Left renal pelvis (tissue), 4 donors: ENCODE results near the gene TNFRSF9. TPM values are rescaled to one million over a fixed set of nuclear protein-coding genes. Genes with fewer than 3 reads are reported as not detected.
"Not testable (repeated sequence)": the region's sequence is repeated elsewhere in the genome, so short reads cannot be mapped to it uniquely, and the experiment has no call there.

Experiments used
- DNase-seq, 4 donors: peaks; one replicate each; pipeline ENCODE4 v3.0.0-alpha.2; 2013; ENCODE audit warnings: low read depth in 4 of 4, low spot score in 3 of 4
- polyA plus RNA-seq, 4 donors: library from polyadenylated mRNA; unstranded; fragments of 120-200 nt; gene quantifications; one replicate each; pipeline ENCODE4 v1.2.1, GENCODE V29; 2013; ENCODE audit not compliant: insufficient read length in 4 of 4

The TNFRSF9 gene
- polyA plus RNA-seq, 4 donors = 0.07 to 0.17 (median 0.11) TPM

GRCh38 chr1:7922301-7922700 lies 18.3 kb downstream of the TNFRSF9 start:
- no peak for DNase-seq

- no peak for DNase-seq
Observed at GRCh38 chr1:7921796-7922195, 18.8 kb downstream of the TNFRSF9 start.

- no peak for DNase-seq
Observed at GRCh38 chr1:7919880-7920279, 20.8 kb downstream of the TNFRSF9 start.

- not testable (repeated sequence) for DNase-seq
Observed at GRCh38 chr1:7917971-7918370, 22.7 kb downstream of the TNFRSF9 start.

- no peak for DNase-seq
Observed at GRCh38 chr1:7916501-7916830, 24.2 kb downstream of the TNFRSF9 start.

GRCh38 chr1:7915826-7916500 lies 24.7 kb downstream of the TNFRSF9 start:
- no peak for DNase-seq

- DNase-seq = no peak
Observed at GRCh38 chr1:7912743-7913557, 27.7 kb downstream of the TNFRSF9 start.

GRCh38 chr1:7912145-7912544 lies 28.5 kb downstream of the TNFRSF9 start:
- DNase-seq = no peak

- no peak for DNase-seq
Observed at GRCh38 chr1:7905262-7905661, 35.4 kb downstream of the TNFRSF9 start.

GRCh38 chr1:7902478-7903085 lies 38.1 kb downstream of the TNFRSF9 start:
- peak; percentile 29 to 67 (median 39) for DNase-seq

GRCh38 chr1:7899741-7900140 lies 40.9 kb downstream of the TNFRSF9 start:
- no peak for DNase-seq

- no peak for DNase-seq
Observed at GRCh38 chr1:7898962-7899361, 41.7 kb downstream of the TNFRSF9 start.

GRCh38 chr1:7896994-7897393 lies 43.6 kb downstream of the TNFRSF9 start:
- DNase-seq = no peak

- no peak for DNase-seq
Observed at GRCh38 chr1:7893529-7894180, 47.0 kb downstream of the TNFRSF9 start.

- no peak for DNase-seq
Observed at GRCh38 chr1:7891804-7892203, 48.8 kb downstream of the TNFRSF9 start.

- no peak for DNase-seq
Observed at GRCh38 chr1:7890853-7891252, 49.8 kb downstream of the TNFRSF9 start.

- no peak for DNase-seq
Observed at GRCh38 chr1:7888248-7889081, 52.2 kb downstream of the TNFRSF9 start.

- no peak for DNase-seq
Observed at GRCh38 chr1:7886405-7886745, 54.3 kb downstream of the TNFRSF9 start.

- no peak for DNase-seq
Observed at GRCh38 chr1:7885513-7886404, 54.9 kb downstream of the TNFRSF9 start.

- no peak for DNase-seq
Observed at GRCh38 chr1:7884757-7885156, 55.9 kb downstream of the TNFRSF9 start.
